H1 (cell line): Measurements from ENCODE around the gene CRYGN. TPM values are rescaled to one million over a fixed set of nuclear protein-coding genes. Genes with fewer than 3 reads are reported as not detected.

Source experiments
- polyA plus RNA-seq, 7 experiments: library from polyadenylated mRNA; depleted of rRNA in 3 of 7; stranded (reverse) in 5 of 7; unstranded in 2 of 7; fragments of >200 nt in 5 of 7; fragments of 200-250 nt in 2 of 7; gene quantifications; 1 replicate in 5 of 7; 2 replicates in 1 of 7; 4 replicates in 1 of 7; pipeline versions ENCODE4 v1.2.1 to v1.2.3, GENCODE V29; 2011 to 2013; ENCODE audit warnings: missing spikeins in 2 of 7, mixed read lengths in 2 of 7
- total RNA-seq: library from RNA; stranded (reverse); fragmentation: NEBNext Ultra II Directional; extraction: Animal tissue kit (Norgen Biotek cat#: 25700); gene quantifications from 2 replicates; pipeline ENCODE4 v1.2.1, GENCODE V29; 2021
- TF ChIP-seq, protein P1 (sequence below): IDR thresholded peaks from 2 replicates; pipeline ENCODE4 v1.6.1; 2012; ENCODE audit warnings: inconsistent platforms

CRYGN gene
- total and polyA plus RNA-seq, 2 of the 8 experiments (the other 6 are each of a cell fraction or from before 2014, with no cell fraction given) = 0.98 to 1.6 TPM

DNA sequence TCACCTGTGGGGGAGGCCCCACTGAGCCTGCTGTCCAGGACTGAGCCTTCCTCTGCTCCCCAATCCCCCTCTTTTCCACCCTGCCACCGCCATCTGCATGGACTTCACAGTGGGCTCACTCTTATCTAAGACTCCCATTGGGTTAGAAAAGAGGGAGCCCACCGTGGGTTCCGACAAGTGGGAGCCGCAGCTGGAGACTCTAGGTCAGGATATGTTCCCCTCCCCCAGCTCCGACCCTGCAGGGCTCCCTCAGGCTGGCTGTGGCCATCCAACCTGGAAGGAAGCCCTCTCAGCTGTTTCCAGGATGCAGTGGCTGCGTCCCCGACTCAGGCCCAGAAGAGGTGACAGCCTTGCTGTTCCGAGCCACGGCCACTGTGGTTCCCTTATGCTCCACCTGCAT lies 34.9 kb downstream of the CRYGN start (continued):
- TF ChIP-seq, protein P1, sequence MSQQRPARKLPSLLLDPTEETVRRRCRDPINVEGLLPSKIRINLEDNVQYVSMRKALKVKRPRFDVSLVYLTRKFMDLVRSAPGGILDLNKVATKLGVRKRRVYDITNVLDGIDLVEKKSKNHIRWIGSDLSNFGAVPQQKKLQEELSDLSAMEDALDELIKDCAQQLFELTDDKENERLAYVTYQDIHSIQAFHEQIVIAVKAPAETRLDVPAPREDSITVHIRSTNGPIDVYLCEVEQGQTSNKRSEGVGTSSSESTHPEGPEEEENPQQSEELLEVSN = no peak
